ENCODE results near the gene BET1L.
"Not testable (repeated sequence)": the region's sequence is repeated elsewhere in the genome, so short reads cannot be mapped to it uniquely, and the experiment has no call there.

Gene BET1L
- 52.9 to 82.4 (median 65.0) reads per million in 4 experiments for total RNA-seq

GRCh38 chr11:207208-207862 is at the start of gene BET1L, which contains the start of gene RIC8A:
BET1L (minus strand) TSS chr11:207399; CDS start chr11:207321, 78 bp downstream.
RIC8A (plus strand) TSS chr11:207708; CDS start chr11:208855, 1,147 bp downstream.
- peak; percentile 95 for DNase-seq

- no peak for DNase-seq
These were observed 48.6 kb upstream of the BET1L start for GRCh38 chr11:255816-256215.

GRCh38 chr11:255176-255575 is 48.0 kb upstream of the BET1L start:
- DNase-seq = no peak

GRCh38 chr11:253886-254270 is 46.7 kb upstream of the BET1L start:
- no peak for DNase-seq

GRCh38 chr11:253160-253885 is 46.1 kb upstream of the BET1L start:
- no peak for DNase-seq

GRCh38 chr11:252666-253065 is 45.5 kb upstream of the BET1L start:
- no peak for DNase-seq

GRCh38 chr11:251550-251949 is 44.4 kb upstream of the BET1L start:
- DNase-seq = no peak

GRCh38 chr11:250740-251299 is 43.6 kb upstream of the BET1L start:
- peak; percentile 75 for DNase-seq

GRCh38 chr11:250274-250673 is 43.1 kb upstream of the BET1L start:
- DNase-seq = no peak

GRCh38 chr11:249062-249461 is 41.9 kb upstream of the BET1L start:
- no peak for DNase-seq

GRCh38 chr11:244376-244775 is 37.2 kb upstream of the BET1L start:
- no peak for DNase-seq

- DNase-seq = no peak
These were observed 34.4 kb upstream of the BET1L start for GRCh38 chr11:241634-242033.

GRCh38 chr11:240315-240714 is 33.1 kb upstream of the BET1L start:
- no peak for DNase-seq

- not testable (repeated sequence) for DNase-seq
These were observed 31.1 kb upstream of the BET1L start for GRCh38 chr11:238346-238745.

GRCh38 chr11:236774-237767 is 29.9 kb upstream of the BET1L start, which contains the start of gene PSMD13:
PSMD13 (plus strand) TSS chr11:236976; CDS start chr11:237050, 74 bp downstream.
- peak; percentile 74 for DNase-seq

- peak; percentile 84 for DNase-seq
These were observed 29.0 kb upstream of the BET1L start, which contains the start of gene SIRT3 for GRCh38 chr11:235997-236773. SIRT3 (minus strand) TSS chr11:236342; CDS start chr11:236328, 14 bp downstream.

GRCh38 chr11:235609-235996 is 28.4 kb upstream of the BET1L start:
- DNase-seq = no peak

GRCh38 chr11:235180-235579 is 28.0 kb upstream of the BET1L start:
- DNase-seq = no peak

GRCh38 chr11:232783-233565 is 25.8 kb upstream of the BET1L start:
- no peak for DNase-seq

- no peak for DNase-seq
These were observed 23.2 kb upstream of the BET1L start for GRCh38 chr11:230431-230830.

All from effector CD8-positive, alpha-beta T cell (primary cell).